VCaP (cell line): ENCODE results near the gene CTSH.
A peak's percentile ranks its signal among the peaks of the same experiment; 100 is the strongest.

Experiments
- H3K27ac ChIP-seq: fragments of 450-650 bp; 2 replicates; pipeline ENCODE4 v1.5.1; 2017
- TF ChIP-seq, protein P1 (sequence below): fragments of 450-650 bp; conservative IDR thresholded peaks from 2 replicates; pipeline ENCODE4 v1.5.1; 2017; ENCODE audit warnings: mild to moderate bottlenecking, moderate library complexity

The CTSH gene

GRCh38 chr15:78983146-78983918, 38.5 kb upstream of the CTSH start:
- TF ChIP-seq, protein P1, sequence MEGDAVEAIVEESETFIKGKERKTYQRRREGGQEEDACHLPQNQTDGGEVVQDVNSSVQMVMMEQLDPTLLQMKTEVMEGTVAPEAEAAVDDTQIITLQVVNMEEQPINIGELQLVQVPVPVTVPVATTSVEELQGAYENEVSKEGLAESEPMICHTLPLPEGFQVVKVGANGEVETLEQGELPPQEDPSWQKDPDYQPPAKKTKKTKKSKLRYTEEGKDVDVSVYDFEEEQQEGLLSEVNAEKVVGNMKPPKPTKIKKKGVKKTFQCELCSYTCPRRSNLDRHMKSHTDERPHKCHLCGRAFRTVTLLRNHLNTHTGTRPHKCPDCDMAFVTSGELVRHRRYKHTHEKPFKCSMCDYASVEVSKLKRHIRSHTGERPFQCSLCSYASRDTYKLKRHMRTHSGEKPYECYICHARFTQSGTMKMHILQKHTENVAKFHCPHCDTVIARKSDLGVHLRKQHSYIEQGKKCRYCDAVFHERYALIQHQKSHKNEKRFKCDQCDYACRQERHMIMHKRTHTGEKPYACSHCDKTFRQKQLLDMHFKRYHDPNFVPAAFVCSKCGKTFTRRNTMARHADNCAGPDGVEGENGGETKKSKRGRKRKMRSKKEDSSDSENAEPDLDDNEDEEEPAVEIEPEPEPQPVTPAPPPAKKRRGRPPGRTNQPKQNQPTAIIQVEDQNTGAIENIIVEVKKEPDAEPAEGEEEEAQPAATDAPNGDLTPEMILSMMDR, result no peak
- no peak overlapping the region for H3K27ac ChIP-seq

- H3K27ac ChIP-seq, result no peak overlapping the region
- TF ChIP-seq, protein P1, result no peak
Observed at GRCh38 chr15:78982736-78983135, 37.9 kb upstream of the CTSH start.

DNA sequence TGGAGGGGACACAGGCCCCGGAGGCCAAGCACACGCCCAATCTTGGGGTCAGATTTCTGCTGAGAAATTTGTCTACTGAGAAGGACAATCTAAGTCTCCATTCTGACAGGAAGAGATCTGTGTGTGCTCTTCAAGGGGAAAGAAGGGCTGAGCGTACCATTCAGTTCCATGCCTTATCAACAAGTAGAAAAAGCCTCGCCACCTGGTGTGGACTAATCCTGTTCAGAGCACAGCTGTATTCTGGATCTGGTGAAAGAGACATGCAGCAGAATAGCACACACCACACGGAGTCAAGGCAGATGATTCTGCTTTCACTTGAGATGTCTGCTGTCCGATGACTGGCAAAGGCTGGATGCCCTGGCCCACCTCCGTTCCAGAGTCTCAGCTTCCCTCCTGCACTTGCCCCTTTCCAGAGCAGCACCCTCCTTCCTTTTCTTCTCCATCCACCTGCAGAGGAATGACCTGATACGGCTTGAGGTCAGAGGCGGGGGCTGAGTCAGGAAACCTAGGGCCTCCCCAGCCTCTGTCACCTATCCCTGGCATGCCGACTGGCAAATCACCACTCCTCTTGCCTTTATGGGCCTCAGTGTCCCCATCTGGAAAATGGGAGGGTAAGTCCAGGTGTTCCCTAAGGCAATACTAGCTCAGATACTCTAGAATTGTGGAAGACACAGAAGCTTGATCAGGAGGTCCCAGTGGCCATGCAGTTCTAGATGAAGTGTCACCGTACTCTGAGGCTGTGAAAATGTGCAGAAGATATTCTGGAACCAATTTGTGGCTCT, 36.9 kb upstream of the CTSH start:
- no peak overlapping the region for H3K27ac ChIP-seq
- TF ChIP-seq, protein P1, result no peak

GRCh38 chr15:78979456-78980320, 34.8 kb upstream of the CTSH start:
- peak overlapping the region; percentile 63; the same call in 1 of the 2 replicates for H3K27ac ChIP-seq
- TF ChIP-seq, protein P1, result peak; percentile 96

DNA sequence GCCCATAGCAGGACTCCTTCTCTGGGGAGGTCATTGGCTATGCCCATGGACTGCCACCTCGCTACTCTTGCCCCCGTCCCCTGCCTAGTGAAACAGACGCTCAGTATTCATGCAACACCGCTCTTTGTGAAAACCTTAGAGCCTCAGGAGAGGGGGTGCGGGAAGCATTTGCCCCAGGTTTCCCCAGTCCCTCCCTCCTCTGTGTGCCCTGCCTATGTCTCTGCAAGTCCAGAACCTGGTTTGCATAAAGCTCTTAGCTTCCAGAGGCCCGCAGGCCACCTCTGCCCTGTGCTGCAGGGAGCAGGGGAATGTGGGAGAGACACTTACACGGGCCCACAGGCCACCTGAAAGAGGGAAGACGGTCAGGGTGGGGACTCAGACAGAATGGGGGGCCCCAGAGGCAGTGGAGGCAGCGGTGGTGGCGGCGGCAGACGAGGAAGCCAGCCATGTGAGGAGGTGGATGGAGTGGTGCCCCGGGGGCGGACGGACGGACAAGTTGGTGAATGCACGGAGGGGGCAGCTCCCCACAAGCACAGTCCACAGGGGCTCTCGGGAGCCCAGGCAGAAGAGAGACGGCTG, 33.8 kb upstream of the CTSH start:
- peak overlapping the region; percentile 63; the same call in 1 of the 2 replicates for H3K27ac ChIP-seq
- TF ChIP-seq, protein P1, result no peak

- TF ChIP-seq, protein P1, result no peak
- H3K27ac ChIP-seq, result no peak overlapping the region
Observed at GRCh38 chr15:78977591-78978347, 32.9 kb upstream of the CTSH start.
